Measurements from ENCODE around the gene OR8U1.
"Not testable (repeated sequence)": the region's sequence is repeated elsewhere in the genome, so short reads cannot be mapped to it uniquely, and the experiment has no call there.

Gene OR8U1

GRCh38 chr11:56353991-56354390 lies 21.4 kb upstream of the OR8U1 start, which contains the start of gene OR8J1:
OR8J1 (plus strand) TSS chr11:56354291; CDS start chr11:56360247, 5,956 bp downstream.
- TF ChIP-seq CTCF (IDR thresholded peaks at IDR 0.05) = no peak
- H3K4me2 ChIP-seq (ENCODE audit: low read length) = no peak within 1 kb of the TSS
- no peaks in the 10 kb centered on the region for H3K9me3 ChIP-seq (ENCODE audit: control insufficient read depth, low read length)
- no peaks in the 10 kb centered on the region for H3K27me3 ChIP-seq (ENCODE audit: control insufficient read depth, insufficient read depth, low read length)
- no peak within 1 kb of the TSS for H3K9ac ChIP-seq
- H3K4me3 ChIP-seq (ENCODE audit: low read depth, low read length) = no peak within 1 kb of the TSS
- H3K27ac ChIP-seq = no peak within 1 kb of the TSS
- H2AFZ ChIP-seq = no peak within 1 kb of the TSS
- H3K79me2 ChIP-seq = no peaks in the 10 kb centered on the region
- no peaks in the 10 kb centered on the region for H3K4me1 ChIP-seq
- H3K36me3 ChIP-seq (ENCODE audit: control insufficient read depth, insufficient read depth, low read length) = no peaks in the 10 kb centered on the region

GRCh38 chr11:56380120-56380519 lies 4.7 kb downstream of the OR8U1 start:
- Histone ChIP-seq H3K79me2 (no peaks in the 10 kb centered on the region), H3K27me3 (ENCODE audit: control insufficient read depth, insufficient read depth, low read length) (no peaks in the 10 kb centered on the region), H3K27ac (no peak overlapping the region), H3K4me3 (ENCODE audit: low read depth, low read length) (no peak overlapping the region), H3K4me1 (no peaks in the 10 kb centered on the region), H2AFZ (no peak overlapping the region), H3K36me3 (ENCODE audit: control insufficient read depth, insufficient read depth, low read length) (no peaks in the 10 kb centered on the region), H3K9me3 (ENCODE audit: control insufficient read depth, low read length) (no peaks in the 10 kb centered on the region), H3K4me2 (ENCODE audit: low read length) (no peak overlapping the region), H3K9ac (no peak overlapping the region)
- TF ChIP-seq CTCF (IDR thresholded peaks at IDR 0.05) = no peak

GRCh38 chr11:56394381-56394780 lies 19.0 kb downstream of the OR8U1 start:
- Histone ChIP-seq H3K27me3 (ENCODE audit: control insufficient read depth, insufficient read depth, low read length) (no peaks in the 10 kb centered on the region), H3K9me3 (ENCODE audit: control insufficient read depth, low read length) (no peaks in the 10 kb centered on the region), H2AFZ (no peak overlapping the region), H3K79me2 (no peaks in the 10 kb centered on the region), H3K4me1 (no peaks in the 10 kb centered on the region), H3K27ac (no peak overlapping the region), H3K4me2 (ENCODE audit: low read length) (no peak overlapping the region), H3K9ac (no peak overlapping the region), H3K36me3 (ENCODE audit: control insufficient read depth, insufficient read depth, low read length) (no peaks in the 10 kb centered on the region), H3K4me3 (ENCODE audit: low read depth, low read length) (no peak overlapping the region)
- no peak for TF ChIP-seq CTCF (IDR thresholded peaks at IDR 0.05)

- no peak overlapping the region for H3K27ac ChIP-seq
- no peaks in the 10 kb centered on the region for H3K36me3 ChIP-seq (ENCODE audit: control insufficient read depth, insufficient read depth, low read length)
- H3K4me3 ChIP-seq (ENCODE audit: low read depth, low read length) = no peak overlapping the region
- H2AFZ ChIP-seq = no peak overlapping the region
- H3K9ac ChIP-seq = no peak overlapping the region
- H3K79me2 ChIP-seq = no peaks in the 10 kb centered on the region
- H3K4me2 ChIP-seq (ENCODE audit: low read length) = no peak overlapping the region
- no peaks in the 10 kb centered on the region for H3K27me3 ChIP-seq (ENCODE audit: control insufficient read depth, insufficient read depth, low read length)
- no peaks in the 10 kb centered on the region for H3K9me3 ChIP-seq (ENCODE audit: control insufficient read depth, low read length)
- no peak for TF ChIP-seq CTCF (IDR thresholded peaks at IDR 0.05)
- no peaks in the 10 kb centered on the region for H3K4me1 ChIP-seq
Observed at GRCh38 chr11:56396047-56396446, 20.6 kb downstream of the OR8U1 start.

- H3K27ac ChIP-seq; H3K9ac ChIP-seq; H3K9me3 ChIP-seq (ENCODE audit: control insufficient read depth, low read length); H3K27me3 ChIP-seq (ENCODE audit: control insufficient read depth, insufficient read depth, low read length); H3K4me3 ChIP-seq (ENCODE audit: low read depth, low read length); H3K4me1 ChIP-seq; H3K4me2 ChIP-seq (ENCODE audit: low read length); H3K36me3 ChIP-seq (ENCODE audit: control insufficient read depth, insufficient read depth, low read length); H2AFZ ChIP-seq; H3K79me2 ChIP-seq: not testable (repeated sequence)
Observed at GRCh38 chr11:56401858-56402461, 26.5 kb downstream of the OR8U1 start.
